Fibroblast of upper back skin (primary cell): ENCODE results near the gene TOR1AIP2.

Experiments
- DNase-seq: peaks from one replicate; pipeline ENCODE4 v3.0.0-alpha.2; 2013

Gene TOR1AIP2

GRCh38 chr1:179877586-179878265 lies at the start of gene TOR1AIP2:
TSS of gene TOR1AIP2 (minus strand) at chr1:179877803. CDS start at chr1:179852665, 25,138 bp downstream.
- peak; percentile 76 for DNase-seq

GRCh38 chr1:179926850-179927205 lies 49.2 kb upstream of the TOR1AIP2 start:
- DNase-seq: no peak

GRCh38 chr1:179925922-179926849 lies 48.6 kb upstream of the TOR1AIP2 start:
- DNase-seq: peak; percentile 88

GRCh38 chr1:179925302-179925701 lies 47.7 kb upstream of the TOR1AIP2 start:
- no peak for DNase-seq

- no peak for DNase-seq
These were observed 46.7 kb upstream of the TOR1AIP2 start for GRCh38 chr1:179924268-179924667.

GRCh38 chr1:179923029-179923428 lies 45.4 kb upstream of the TOR1AIP2 start:
- DNase-seq: no peak

GRCh38 chr1:179921981-179922872 lies 44.6 kb upstream of the TOR1AIP2 start:
- peak; percentile 13 for DNase-seq

GRCh38 chr1:179921472-179921871 lies 43.9 kb upstream of the TOR1AIP2 start:
- DNase-seq: no peak

- no peak for DNase-seq
These were observed 40.2 kb upstream of the TOR1AIP2 start for GRCh38 chr1:179917601-179918429.

GRCh38 chr1:179911812-179912211 lies 34.2 kb upstream of the TOR1AIP2 start:
- no peak for DNase-seq

- no peak for DNase-seq
These were observed 33.3 kb upstream of the TOR1AIP2 start for GRCh38 chr1:179910934-179911333.

- no peak for DNase-seq
These were observed 12.0 kb upstream of the TOR1AIP2 start for GRCh38 chr1:179889589-179889988.

GRCh38 chr1:179888071-179888470 lies 10.5 kb upstream of the TOR1AIP2 start:
- no peak for DNase-seq

GRCh38 chr1:179883745-179884138 lies 6.1 kb upstream of the TOR1AIP2 start:
- no peak for DNase-seq

GRCh38 chr1:179883040-179883744 lies 5.6 kb upstream of the TOR1AIP2 start:
- DNase-seq: no peak

GRCh38 chr1:179882253-179883039 lies 4.8 kb upstream of the TOR1AIP2 start, which contains the start of gene TOR1AIP1:
TSS of gene TOR1AIP1 (plus strand) at chr1:179882285. CDS start at chr1:179882503, 218 bp downstream.
- peak; percentile 98 for DNase-seq

- peak; percentile 90 for DNase-seq
These were observed 4.1 kb upstream of the TOR1AIP2 start for GRCh38 chr1:179881642-179882252.

GRCh38 chr1:179879797-179880196 lies 2.2 kb upstream of the TOR1AIP2 start:
- DNase-seq: no peak

GRCh38 chr1:179876300-179876715 lies 1.3 kb downstream of the TOR1AIP2 start:
- peak; percentile 14 for DNase-seq
